Measurements from ENCODE around the gene SLC4A5. TPM values are rescaled to one million over a fixed set of nuclear protein-coding genes. Genes with fewer than 3 reads are reported as not detected.

SLC4A5 gene
- total RNA-seq, 1 donor from 2014 or later: 4.2 TPM

GRCh38 chr2:74275228-74275627 lies 68.0 kb downstream of the SLC4A5 start:
- DNase-seq (no peak), ATAC-seq (no peak)
- TF ChIP-seq, protein P1, sequence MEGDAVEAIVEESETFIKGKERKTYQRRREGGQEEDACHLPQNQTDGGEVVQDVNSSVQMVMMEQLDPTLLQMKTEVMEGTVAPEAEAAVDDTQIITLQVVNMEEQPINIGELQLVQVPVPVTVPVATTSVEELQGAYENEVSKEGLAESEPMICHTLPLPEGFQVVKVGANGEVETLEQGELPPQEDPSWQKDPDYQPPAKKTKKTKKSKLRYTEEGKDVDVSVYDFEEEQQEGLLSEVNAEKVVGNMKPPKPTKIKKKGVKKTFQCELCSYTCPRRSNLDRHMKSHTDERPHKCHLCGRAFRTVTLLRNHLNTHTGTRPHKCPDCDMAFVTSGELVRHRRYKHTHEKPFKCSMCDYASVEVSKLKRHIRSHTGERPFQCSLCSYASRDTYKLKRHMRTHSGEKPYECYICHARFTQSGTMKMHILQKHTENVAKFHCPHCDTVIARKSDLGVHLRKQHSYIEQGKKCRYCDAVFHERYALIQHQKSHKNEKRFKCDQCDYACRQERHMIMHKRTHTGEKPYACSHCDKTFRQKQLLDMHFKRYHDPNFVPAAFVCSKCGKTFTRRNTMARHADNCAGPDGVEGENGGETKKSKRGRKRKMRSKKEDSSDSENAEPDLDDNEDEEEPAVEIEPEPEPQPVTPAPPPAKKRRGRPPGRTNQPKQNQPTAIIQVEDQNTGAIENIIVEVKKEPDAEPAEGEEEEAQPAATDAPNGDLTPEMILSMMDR (IDR thresholded peaks at IDR 0.05): no peak
- Histone ChIP-seq H3K27ac (no peak overlapping the region), H3K27me3 (ENCODE audit: low read depth) (no peaks in the 10 kb centered on the region), H3K9me3 (no peaks in the 10 kb centered on the region), H3K4me3 (no peak overlapping the region), H3K4me1 (no peaks in the 10 kb centered on the region), H3K36me3 (no peaks in the 10 kb centered on the region)
- intact Hi-C loops (cut with DNase I): no loop called here

DNA sequence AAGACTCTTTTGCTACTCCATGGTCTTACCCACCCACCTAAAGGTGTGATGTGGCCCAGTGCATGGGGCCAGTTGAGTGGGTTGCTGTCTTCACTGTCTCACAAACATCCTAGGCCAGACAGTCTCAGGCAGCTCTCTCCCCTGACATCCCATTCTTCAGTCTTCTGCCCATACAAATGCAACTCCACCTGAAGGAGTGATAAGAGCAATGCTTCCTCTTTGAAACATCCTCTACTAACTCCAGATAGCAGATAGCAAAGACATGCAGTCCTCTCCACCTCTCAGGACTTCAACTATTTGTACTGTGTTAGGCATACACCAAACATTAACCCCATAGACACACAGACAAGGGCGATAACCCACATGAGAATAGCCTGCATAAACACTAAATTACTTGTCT lies 73.5 kb downstream of the SLC4A5 start:
- no peak for ATAC-seq

DNA sequence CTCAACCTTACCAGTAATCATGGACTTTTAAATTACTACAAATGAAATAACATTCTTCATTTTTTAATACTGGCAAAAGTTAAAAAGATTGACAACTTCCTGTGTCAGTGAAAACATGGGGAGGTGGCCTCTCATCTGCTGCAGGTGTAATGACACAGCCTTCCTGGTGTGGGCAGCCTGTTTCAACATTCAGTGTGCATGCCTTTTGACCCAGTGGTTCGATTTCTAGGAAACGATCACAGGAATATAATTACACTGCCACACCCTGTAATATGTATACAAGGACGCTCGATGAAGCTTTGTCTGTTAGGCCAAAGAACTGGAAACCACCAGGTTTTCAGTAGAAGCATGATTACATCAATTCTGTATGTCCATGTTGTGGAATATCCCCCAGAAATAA lies 76.1 kb downstream of the SLC4A5 start:
- H3K27ac ChIP-seq: no peak overlapping the region
- no peaks in the 10 kb centered on the region for H3K36me3 ChIP-seq
- H3K4me3 ChIP-seq: no peak overlapping the region
- H3K27me3 ChIP-seq (ENCODE audit: low read depth): no peaks in the 10 kb centered on the region
- H3K4me1 ChIP-seq: no peaks in the 10 kb centered on the region
- no peaks in the 10 kb centered on the region for H3K9me3 ChIP-seq
- TF ChIP-seq, protein P1 (IDR thresholded peaks at IDR 0.05): peak; percentile 50
- no peak for DNase-seq
- ATAC-seq: peak; percentile 66 to 75
- intact Hi-C loops (cut with DNase I): no loop called here

More for the DNA sequence above, 73.5 kb downstream of the SLC4A5 start:
- Histone ChIP-seq H3K27ac (no peak overlapping the region), H3K4me1 (no peaks in the 10 kb centered on the region), H3K9me3 (no peaks in the 10 kb centered on the region), H3K4me3 (no peak overlapping the region), H3K27me3 (ENCODE audit: low read depth) (no peaks in the 10 kb centered on the region), H3K36me3 (no peaks in the 10 kb centered on the region)
- DNase-seq: no peak
- TF ChIP-seq, protein P1 (IDR thresholded peaks at IDR 0.05): no peak
- intact Hi-C loops (cut with DNase I): no loop called here

DNA sequence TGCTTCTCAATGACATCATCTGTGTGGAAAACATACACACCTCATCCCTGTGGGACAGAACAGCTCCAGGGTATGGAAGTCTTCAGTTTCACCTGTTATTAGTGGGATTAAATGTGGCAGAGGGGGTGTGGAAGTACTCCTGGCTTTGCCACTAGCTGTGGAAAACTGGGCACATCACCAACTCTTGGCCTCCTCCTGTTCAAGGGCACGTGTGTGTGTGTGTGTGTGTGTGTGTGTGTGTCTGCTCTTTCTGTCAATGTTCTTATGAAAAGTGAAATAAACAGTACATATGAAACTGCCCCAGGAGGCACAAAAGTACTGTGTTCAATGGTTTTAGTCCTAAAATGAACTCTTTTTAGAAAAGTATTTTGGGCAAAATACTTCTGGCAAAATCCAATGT lies 78.9 kb downstream of the SLC4A5 start:
- Histone ChIP-seq H3K4me3 (no peak overlapping the region), H3K27ac (no peak overlapping the region), H3K27me3 (ENCODE audit: low read depth) (no peaks in the 10 kb centered on the region), H3K4me1 (no peaks in the 10 kb centered on the region), H3K9me3 (no peaks in the 10 kb centered on the region), H3K36me3 (no peaks in the 10 kb centered on the region)
- DNase-seq: no peak
- TF ChIP-seq, protein P1 (IDR thresholded peaks at IDR 0.05): no peak
- ATAC-seq: no peak
- intact Hi-C loops (cut with DNase I): no loop called here

GRCh38 chr2:74262681-74263080 lies 80.5 kb downstream of the SLC4A5 start:
- ATAC-seq (no peak), DNase-seq (no peak)
- Histone ChIP-seq H3K27ac (no peak overlapping the region), H3K27me3 (ENCODE audit: low read depth) (no peaks in the 10 kb centered on the region), H3K36me3 (no peaks in the 10 kb centered on the region), H3K9me3 (no peaks in the 10 kb centered on the region), H3K4me1 (no peaks in the 10 kb centered on the region), H3K4me3 (no peak overlapping the region)
- TF ChIP-seq, protein P1 (IDR thresholded peaks at IDR 0.05): no peak
- intact Hi-C loops (cut with DNase I): no loop called here
